HL-60 (cell line): ENCODE measurements around the gene CNTROB.
A peak's percentile ranks its signal among the peaks of the same experiment; 100 is the strongest.

Experiments used
- DNase-seq, 2 experiments: peaks; one replicate each; pipeline ENCODE4 v3.0.0-alpha.2; 2010 to 2020; ENCODE audit warnings: low read depth in 1 of 2, low spot score in 1 of 2
- H3K27ac ChIP-seq: fragments of 250-450 bp; sonication (Bioruptor Pico); replicated peaks from 2 replicates; pipeline ENCODE4 v1.5.1; 2020; ENCODE audit warnings: mild to moderate bottlenecking, moderate library complexity
- H3K27me3 ChIP-seq: fragments of 250-450 bp; sonication (Bioruptor Pico); 2 replicates; pipeline ENCODE4 v1.5.1; 2021; ENCODE audit warnings: mild to moderate bottlenecking, moderate library complexity; ENCODE audit not compliant: insufficient read depth, poor library complexity, severe bottlenecking
- H3K4me3 ChIP-seq: replicated peaks from 2 replicates; pipeline ENCODE4 v1.5.1; 2011; ENCODE audit warnings: mild to moderate bottlenecking, control low read depth, low read length; ENCODE audit not compliant: insufficient read depth
- CTCF ChIP-seq: IDR thresholded peaks from one replicate; pipeline ENCODE4 v1.5.1; 2011; ENCODE audit warnings: low read length, control low read depth, inconsistent platforms; ENCODE audit not compliant: insufficient read depth
- GABPA ChIP-seq: IDR thresholded peaks from 2 replicates; pipeline ENCODE4 v1.6.1; 2012; ENCODE audit warnings: low read depth
- POLR2AphosphoS5 ChIP-seq: IDR thresholded peaks from 2 replicates; pipeline ENCODE4 v1.6.1; 2012; ENCODE audit warnings: low read depth
- REST ChIP-seq: IDR thresholded peaks from 2 replicates; pipeline ENCODE4 v1.6.1; 2012; ENCODE audit warnings: low read depth; ENCODE audit not compliant: insufficient replicate concordance
- SPI1 ChIP-seq: IDR thresholded peaks from 2 replicates; pipeline ENCODE4 v1.6.1; 2012; ENCODE audit warnings: low read depth, mild to moderate bottlenecking, borderline replicate concordance

The CNTROB gene

GRCh38 chr17:7989781-7990655, 58.0 kb downstream of the CNTROB start:
- H3K4me3 ChIP-seq, result peak overlapping the region; percentile 36
- TF ChIP-seq POLR2AphosphoS5 (0 out of 2 replicates have a peak, but pooled peaks have one; percentile 27), GABPA (no peak), REST (no peak), SPI1 (no peak; the same call in 1 of the 2 replicates), CTCF (peak; percentile 72)
- no peaks in the 10 kb centered on the region for H3K27me3 ChIP-seq
- DNase-seq, result peak; percentile 78 to 82
- peak overlapping the region; percentile 78 for H3K27ac ChIP-seq

GRCh38 chr17:7992516-7992915, 60.5 kb downstream of the CNTROB start:
- Histone ChIP-seq H3K4me3 (no peak overlapping the region), H3K27me3 (no peaks in the 10 kb centered on the region), H3K27ac (no peak overlapping the region)
- TF ChIP-seq POLR2AphosphoS5 (no peak), SPI1 (no peak), GABPA (no peak), CTCF (no peak), REST (no peak)
- no peak for DNase-seq

GRCh38 chr17:7992924-7993323, 60.9 kb downstream of the CNTROB start:
- Histone ChIP-seq H3K27me3 (no peaks in the 10 kb centered on the region), H3K4me3 (no peak overlapping the region), H3K27ac (no peak overlapping the region)
- TF ChIP-seq SPI1 (no peak), CTCF (no peak), POLR2AphosphoS5 (no peak), GABPA (no peak), REST (no peak)
- peak in 1 of 2 experiments; percentile 26 for DNase-seq
